PC-9 (cell line): ENCODE measurements around the gene TUBG1. TPM values are rescaled to one million over a fixed set of nuclear protein-coding genes. Genes with fewer than 3 reads are reported as not detected.
"Not testable (repeated sequence)": the region's sequence is repeated elsewhere in the genome, so short reads cannot be mapped to it uniquely, and the experiment has no call there.

Source experiments
- BruUV-seq: library from RNA; stranded (reverse); fragments of 400-500 nt; replicated peaks from 2 replicates; lab custom pipeline; 2021; lab: Mats Ljungman, UMichigan
- CTCF ChIA-PET: fragments of 300-600 bp; sonication (Branson Sonifier 250); formaldehyde crosslinking; loops from one replicate; lab custom pipeline; 2022; ENCODE audit warnings: antibody characterized with exemption; lab: Charles Lee
- POLR2A ChIA-PET: fragments of 300-600 bp; sonication (Branson Sonifier 250); formaldehyde crosslinking; loops from one replicate; lab custom pipeline; 2022; ENCODE audit warnings: antibody characterized with exemption; ENCODE audit not compliant: unreplicated experiment; lab: Charles Lee
- DNase-seq, 2 experiments: peaks; one replicate each; pipeline versions ENCODE4 v3.0.0 to v3.0.0-alpha.2; 2015 to 2022; ENCODE audit warnings: mixed read lengths in 1 of 2
- H2AFZ ChIP-seq: fragments of 200-600 bp; sonication (generic); 2 replicates; pipeline ENCODE4 v1.8.1; 2017; ENCODE audit warnings: antibody characterized with exemption
- H3F3A ChIP-seq: fragments of 200-600 bp; sonication (generic); 2 replicates; pipeline ENCODE4 v1.8.1; 2017; ENCODE audit warnings: antibody characterized with exemption, mild to moderate bottlenecking, low read depth; ENCODE audit not compliant: insufficient read depth
- H3K27ac ChIP-seq: fragments of 200-600 bp; sonication (generic); 2 replicates; pipeline ENCODE4 v1.6.1; 2016; ENCODE audit warnings: mixed run types
- H3K27me3 ChIP-seq: fragments of 200-600 bp; sonication (generic); 2 replicates; pipeline ENCODE4 v1.6.1; 2016; ENCODE audit warnings: low read depth, mixed run types; ENCODE audit not compliant: insufficient read depth
- H3K36me3 ChIP-seq: fragments of 200-600 bp; sonication (generic); 2 replicates; pipeline ENCODE4 v1.6.1; 2016; ENCODE audit warnings: low read depth, mixed run types
- H3K4me1 ChIP-seq: fragments of 200-600 bp; sonication (generic); replicated peaks from 2 replicates; pipeline ENCODE4 v1.6.1; 2016; ENCODE audit warnings: mixed run types; ENCODE audit not compliant: insufficient read depth
- H3K4me2 ChIP-seq: fragments of 200-600 bp; sonication (generic); 2 replicates; pipeline ENCODE4 v1.6.1; 2017; ENCODE audit warnings: mixed run types
- H3K4me3 ChIP-seq: fragments of 200-600 bp; sonication (generic); 2 replicates; pipeline ENCODE4 v1.6.1; 2016; ENCODE audit warnings: mixed run types
- H3K79me2 ChIP-seq: fragments of 200-600 bp; sonication (generic); 2 replicates; pipeline ENCODE4 v1.6.1; 2017; ENCODE audit warnings: low read depth, mixed run types
- H3K9me2 ChIP-seq: fragments of 200-600 bp; sonication (generic); 2 replicates; pipeline ENCODE4 v1.8.1; 2017; ENCODE audit warnings: mild to moderate bottlenecking; ENCODE audit not compliant: insufficient read depth
- H3K9me3 ChIP-seq: fragments of 200-600 bp; sonication (generic); 2 replicates; pipeline ENCODE4 v1.8.1; 2016; ENCODE audit warnings: low read depth; ENCODE audit not compliant: insufficient read depth
- H4K20me1 ChIP-seq: fragments of 200-600 bp; sonication (generic); 2 replicates; pipeline ENCODE4 v1.8.1; 2017; ENCODE audit not compliant: insufficient read depth
- CTCF ChIP-seq: fragments of 200-600 bp; sonication (generic); conservative IDR thresholded peaks from 2 replicates; pipeline ENCODE4 v1.6.1; 2017; ENCODE audit warnings: mixed run types, antibody characterized with exemption, mild to moderate bottlenecking, moderate library complexity
- EZH2 ChIP-seq: fragments of 200-600 bp; sonication (generic); IDR thresholded peaks from 2 replicates; pipeline ENCODE4 v1.8.0; 2017; ENCODE audit warnings: antibody characterized with exemption, low read depth
- intact Hi-C: fragments of 100-400 bp; cut with micrococcal nuclease; formaldehyde crosslinking; loops from one replicate; pipeline ENCODE4 v1.10.0; 2022; ENCODE audit not compliant: unreplicated experiment
- total RNA-seq: library from RNA; stranded (reverse); gene quantifications from 2 replicates; pipeline ENCODE4 v1.2.3, GENCODE V29; 2021

TUBG1 gene
- total RNA-seq, 1 experiment from 2014 or later: 85.6 TPM

GRCh38 chr17:42623732-42624596, 14.5 kb downstream of the TUBG1 start:
- Histone ChIP-seq H4K20me1 (no peaks in the 10 kb centered on the region), H3K9me3 (no peaks in the 10 kb centered on the region), H3K27ac (peak overlapping the region; percentile 24; the same call in 1 of the 2 replicates), H3K27me3 (no peaks in the 10 kb centered on the region), H3K4me2 (peak overlapping the region; percentile 17; the same call in 1 of the 2 replicates), H3K36me3 (no peaks in the 10 kb centered on the region), H3K4me1 (peaks cover 22% of the 10 kb centered on the region), H3F3A (peaks cover 27% of the 10 kb centered on the region), H3K79me2 (no peaks in the 10 kb centered on the region), H3K4me3 (no peak overlapping the region), H2AFZ (no peak overlapping the region), H3K9me2 (no peaks in the 10 kb centered on the region)
- no TSS peak for BruUV-seq
- CTCF ChIA-PET: interaction anchor here (0.6 kb wide), 1 partner anchor 193 kb away, joined by 3 read pairs; no protein-coding TSS in a partner anchor
- intact Hi-C loops: loop anchor here (5.0 kb wide), 1 partner anchor 33 kb away; the partner anchor contains the start of gene TUBG2
- POLR2A ChIA-PET: interaction anchor here (0.6 kb wide), 1 partner anchor 290 kb away, joined by 13 read pairs; no protein-coding TSS in a partner anchor
- DNase-seq: peak; percentile 64 to 92
- no peak for TF ChIP-seq CTCF
- TF ChIP-seq EZH2: no peak

GRCh38 chr17:42627032-42627764, 17.7 kb downstream of the TUBG1 start:
- H3K36me3 ChIP-seq, H3K4me3 ChIP-seq, H3K9me3 ChIP-seq, H3K27me3 ChIP-seq, H3K27ac ChIP-seq, H4K20me1 ChIP-seq, H3K4me2 ChIP-seq, H3K9me2 ChIP-seq, H3K79me2 ChIP-seq, POLR2A ChIA-PET, BruUV-seq, CTCF ChIA-PET, intact Hi-C loops, H2AFZ ChIP-seq: not testable (repeated sequence)
- DNase-seq: peak in 1 of 2 experiments; percentile 9
- peaks cover 22% of the 10 kb centered on the region for H3F3A ChIP-seq
- H3K4me1 ChIP-seq: peaks cover 17% of the 10 kb centered on the region

GRCh38 chr17:42629411-42630009, 20.0 kb downstream of the TUBG1 start:
- H2AFZ ChIP-seq: no peak overlapping the region
- H3F3A ChIP-seq: peaks cover 9% of the 10 kb centered on the region
- BruUV-seq: no TSS peak
- H3K4me2 ChIP-seq: no peak overlapping the region
- no peak overlapping the region for H3K27ac ChIP-seq
- H4K20me1 ChIP-seq: no peaks in the 10 kb centered on the region
- intact Hi-C loops: no loop called here
- no peaks in the 10 kb centered on the region for H3K36me3 ChIP-seq
- H3K9me2 ChIP-seq: no peaks in the 10 kb centered on the region
- no peaks in the 10 kb centered on the region for H3K27me3 ChIP-seq
- DNase-seq: peak in 1 of 2 experiments; percentile 42
- H3K9me3 ChIP-seq: no peaks in the 10 kb centered on the region
- H3K79me2 ChIP-seq: no peaks in the 10 kb centered on the region
- no peak overlapping the region for H3K4me3 ChIP-seq
- H3K4me1 ChIP-seq: peaks cover 3% of the 10 kb centered on the region
- CTCF ChIA-PET: no interaction called here
- POLR2A ChIA-PET: no interaction called here
- TF ChIP-seq EZH2 (no peak), CTCF (no peak)
